ENCODE measurements around the gene SOX5. TPM values are rescaled to one million over a fixed set of nuclear protein-coding genes. Genes with fewer than 3 reads are reported as not detected.

SOX5 gene
- total and polyA plus RNA-seq, 2 donors (not counting 1 experiment from before 2014, with no cell fraction given) = 3.9 to 17.2 TPM

DNA sequence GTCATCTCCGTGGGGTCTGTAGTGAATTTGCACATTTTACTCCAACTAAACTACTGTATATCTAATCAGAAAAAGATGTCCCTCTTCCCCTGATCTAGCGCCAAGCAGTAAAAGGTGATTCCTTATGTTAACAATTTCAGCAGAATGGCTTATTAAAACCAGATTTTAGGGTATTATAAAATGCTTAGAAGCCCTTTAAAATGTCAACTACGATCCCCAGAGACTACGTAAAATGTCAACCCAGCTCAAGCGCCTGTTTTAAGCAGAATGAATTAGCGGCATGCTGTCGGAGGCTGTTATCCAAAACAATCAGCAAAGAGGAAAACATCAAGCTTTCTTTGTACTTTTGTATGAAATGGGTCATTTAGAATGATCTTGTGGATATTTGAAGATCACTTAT, 408.9 kb downstream of the SOX5 start:
- no peaks in the 10 kb centered on the region for H3K79me2 ChIP-seq (ENCODE audit: control insufficient read depth, insufficient read depth, low read length)
- no peaks in the 10 kb centered on the region for H3K9me3 Mint-ChIP-seq (ENCODE audit: insufficient read depth)
- no peak overlapping the region for H3K4me3 Mint-ChIP-seq
- POLR2A ChIA-PET = no interaction called here
- H3K27me3 ChIP-seq (replicated peaks in 1 of 4; ENCODE audit: control extremely low read depth in 1 of 4, control insufficient read depth in 3 of 4, insufficient read depth in 4 of 4, low read length in 3 of 4) = no peaks in the 10 kb centered on the region
- peaks cover 9% of the 10 kb centered on the region for H3K4me1 Mint-ChIP-seq
- no peak for TF ChIP-seq EZH2 (IDR thresholded peaks at IDR 0.05; ENCODE audit: borderline replicate concordance, insufficient read depth, low read depth, low read length, poor library complexity, severe bottlenecking)
- TF ChIP-seq, protein P1, sequence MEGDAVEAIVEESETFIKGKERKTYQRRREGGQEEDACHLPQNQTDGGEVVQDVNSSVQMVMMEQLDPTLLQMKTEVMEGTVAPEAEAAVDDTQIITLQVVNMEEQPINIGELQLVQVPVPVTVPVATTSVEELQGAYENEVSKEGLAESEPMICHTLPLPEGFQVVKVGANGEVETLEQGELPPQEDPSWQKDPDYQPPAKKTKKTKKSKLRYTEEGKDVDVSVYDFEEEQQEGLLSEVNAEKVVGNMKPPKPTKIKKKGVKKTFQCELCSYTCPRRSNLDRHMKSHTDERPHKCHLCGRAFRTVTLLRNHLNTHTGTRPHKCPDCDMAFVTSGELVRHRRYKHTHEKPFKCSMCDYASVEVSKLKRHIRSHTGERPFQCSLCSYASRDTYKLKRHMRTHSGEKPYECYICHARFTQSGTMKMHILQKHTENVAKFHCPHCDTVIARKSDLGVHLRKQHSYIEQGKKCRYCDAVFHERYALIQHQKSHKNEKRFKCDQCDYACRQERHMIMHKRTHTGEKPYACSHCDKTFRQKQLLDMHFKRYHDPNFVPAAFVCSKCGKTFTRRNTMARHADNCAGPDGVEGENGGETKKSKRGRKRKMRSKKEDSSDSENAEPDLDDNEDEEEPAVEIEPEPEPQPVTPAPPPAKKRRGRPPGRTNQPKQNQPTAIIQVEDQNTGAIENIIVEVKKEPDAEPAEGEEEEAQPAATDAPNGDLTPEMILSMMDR (IDR thresholded peaks at IDR 0.05) = no peak
- no peak overlapping the region for H2AFZ ChIP-seq (ENCODE audit: insufficient read depth, low read depth, low read length, poor library complexity, severe bottlenecking)
- DNase-seq (no peak), ATAC-seq (ENCODE audit: low read depth) (no peak)
- no peaks in the 10 kb centered on the region for H3K27me3 Mint-ChIP-seq
- H3K4me3 ChIP-seq (ENCODE audit: control extremely low read depth in 1 of 5, extremely low read depth in 1 of 5, insufficient read depth in 1 of 5, low read depth in 2 of 5, low read length in 4 of 5) = no peak overlapping the region
- 100% methylated on average over 2 of the region's 7 CpGs for WGBS (ENCODE audit: insufficient coverage)
- H3K27ac Mint-ChIP-seq = no peak overlapping the region
- CTCF ChIA-PET = no interaction called here
- no peaks in the 10 kb centered on the region for H4K20me1 ChIP-seq (ENCODE audit: control insufficient read depth, insufficient read depth, low read length, poor library complexity, severe bottlenecking)
- no peaks in the 10 kb centered on the region for H3K36me3 ChIP-seq (replicated peaks in 1 of 2; ENCODE audit: control extremely low read depth in 1 of 2, control insufficient read depth in 1 of 2, extremely low read depth in 1 of 2, insufficient read depth in 2 of 2, low read length in 1 of 2)
- intact Hi-C loops (cut with micrococcal nuclease) = no loop called here
- no peaks in the 10 kb centered on the region for H3K4me1 ChIP-seq (ENCODE audit: control insufficient read depth in 2 of 2, insufficient read depth in 2 of 2, low read length in 2 of 2)
- H3K9me3 ChIP-seq (ENCODE audit: control extremely low read depth in 1 of 3, control insufficient read depth in 2 of 3, insufficient read depth in 1 of 3, low read length in 2 of 3) = no peaks in the 10 kb centered on the region
- no peak overlapping the region for H3K27ac ChIP-seq (ENCODE audit: low read length in 2 of 2)
- H3K9ac ChIP-seq (ENCODE audit: low read length) = no peak overlapping the region
- no peak overlapping the region for H3K4me2 ChIP-seq (replicated peaks; ENCODE audit: low read depth, low read length, poor library complexity, severe bottlenecking)

DNA sequence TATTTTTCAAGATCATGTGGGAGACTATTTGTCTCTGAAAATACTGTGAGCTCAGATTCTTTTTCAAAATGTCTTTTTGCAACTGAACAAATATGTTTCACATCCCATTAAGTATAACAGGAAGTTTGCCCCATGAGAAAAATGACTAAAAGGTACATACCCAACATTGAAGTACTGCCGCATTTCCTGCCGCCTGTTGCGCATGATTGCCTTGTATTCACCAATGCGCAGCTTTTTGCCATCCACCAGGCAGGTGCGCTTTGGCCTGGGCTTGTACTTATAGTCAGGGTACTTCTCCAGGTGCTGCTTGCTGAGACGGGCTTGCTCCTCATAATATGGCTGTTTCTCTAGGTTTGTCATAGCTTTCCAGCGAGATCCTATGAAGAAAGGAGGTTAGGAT, 413.2 kb downstream of the SOX5 start:
- no peak overlapping the region for H3K9ac ChIP-seq (ENCODE audit: low read length)
- peak overlapping the region; percentile 19 to 31 for H3K27ac ChIP-seq (ENCODE audit: low read length in 2 of 2)
- no peaks in the 10 kb centered on the region for H3K27me3 ChIP-seq (replicated peaks in 1 of 4; ENCODE audit: control extremely low read depth in 1 of 4, control insufficient read depth in 3 of 4, insufficient read depth in 4 of 4, low read length in 3 of 4)
- Mint-ChIP-seq H3K27me3 (no peaks in the 10 kb centered on the region), H3K27ac (peak overlapping the region; percentile 74), H3K9me3 (ENCODE audit: insufficient read depth) (no peaks in the 10 kb centered on the region), H3K4me1 (peaks cover 10% of the 10 kb centered on the region), H3K4me3 (peak overlapping the region; percentile 32)
- DNase-seq (peak; percentile 74), ATAC-seq (ENCODE audit: low read depth) (peak; percentile 87)
- no peaks in the 10 kb centered on the region for H3K79me2 ChIP-seq (ENCODE audit: control insufficient read depth, insufficient read depth, low read length)
- no peaks in the 10 kb centered on the region for H3K9me3 ChIP-seq (ENCODE audit: control extremely low read depth in 1 of 3, control insufficient read depth in 2 of 3, insufficient read depth in 1 of 3, low read length in 2 of 3)
- no peak overlapping the region for H2AFZ ChIP-seq (ENCODE audit: insufficient read depth, low read depth, low read length, poor library complexity, severe bottlenecking)
- TF ChIP-seq, protein P1 (IDR thresholded peaks at IDR 0.05) = no peak
- no peak for TF ChIP-seq EZH2 (IDR thresholded peaks at IDR 0.05; ENCODE audit: borderline replicate concordance, insufficient read depth, low read depth, low read length, poor library complexity, severe bottlenecking)
- 86% methylated on average over 5 of the region's 7 CpGs for WGBS (ENCODE audit: insufficient coverage)
- H3K4me3 ChIP-seq (ENCODE audit: control extremely low read depth in 1 of 5, extremely low read depth in 1 of 5, insufficient read depth in 1 of 5, low read depth in 2 of 5, low read length in 4 of 5) = no peak overlapping the region
- intact Hi-C loops (cut with micrococcal nuclease) = no loop called here
- ChIA-PET CTCF (interaction anchor here (1.1 kb wide), 1 partner anchor 1278 kb away, joined by 3 read pairs; no protein-coding TSS in a partner anchor), POLR2A (no interaction called here)
- H3K4me1 ChIP-seq (ENCODE audit: control insufficient read depth in 2 of 2, insufficient read depth in 2 of 2, low read length in 2 of 2) = no peaks in the 10 kb centered on the region
- peak overlapping the region; percentile 2 for H3K4me2 ChIP-seq (replicated peaks; ENCODE audit: low read depth, low read length, poor library complexity, severe bottlenecking)
- H3K36me3 ChIP-seq (replicated peaks in 1 of 2; ENCODE audit: control extremely low read depth in 1 of 2, control insufficient read depth in 1 of 2, extremely low read depth in 1 of 2, insufficient read depth in 2 of 2, low read length in 1 of 2) = no peaks in the 10 kb centered on the region
- H4K20me1 ChIP-seq (ENCODE audit: control insufficient read depth, insufficient read depth, low read length, poor library complexity, severe bottlenecking) = no peaks in the 10 kb centered on the region

All from B cell (primary cell).